ENCODE results near the gene MYCT1.
"Not testable (repeated sequence)": the region's sequence is repeated elsewhere in the genome, so short reads cannot be mapped to it uniquely, and the experiment has no call there.

MYCT1 gene

GRCh38 chr6:152697634-152698033 is at the start of gene MYCT1:
TSS of gene MYCT1 (plus strand) at chr6:152697897. CDS start at chr6:152697903, 6 bp downstream.
- in situ Hi-C loops (cut with MboI; ENCODE audit: low sequenced_read_pairs): no loop called here

- in situ Hi-C loops (cut with MboI; ENCODE audit: low sequenced_read_pairs): no loop called here
Observed at GRCh38 chr6:152648105-152648504, 49.6 kb upstream of the MYCT1 start.

- in situ Hi-C loops (cut with MboI; ENCODE audit: low sequenced_read_pairs): no loop called here
Observed at GRCh38 chr6:152651986-152652385, 45.7 kb upstream of the MYCT1 start.

- in situ Hi-C loops (cut with MboI; ENCODE audit: low sequenced_read_pairs): no loop called here
Observed at GRCh38 chr6:152661776-152662175, 35.9 kb upstream of the MYCT1 start.

- in situ Hi-C loops (cut with MboI; ENCODE audit: low sequenced_read_pairs): no loop called here
Observed at GRCh38 chr6:152669895-152670294, 27.8 kb upstream of the MYCT1 start.

GRCh38 chr6:152671171-152671570 is 26.5 kb upstream of the MYCT1 start:
- in situ Hi-C loops (cut with MboI; ENCODE audit: low sequenced_read_pairs): no loop called here

- in situ Hi-C loops (cut with MboI; ENCODE audit: low sequenced_read_pairs): no loop called here
Observed at GRCh38 chr6:152673236-152673635, 24.5 kb upstream of the MYCT1 start.

- in situ Hi-C loops (cut with MboI; ENCODE audit: low sequenced_read_pairs): no loop called here
Observed at GRCh38 chr6:152680151-152680550, 17.5 kb upstream of the MYCT1 start.

GRCh38 chr6:152680879-152681517 is 16.7 kb upstream of the MYCT1 start:
- in situ Hi-C loops (cut with MboI; ENCODE audit: low sequenced_read_pairs): no loop called here

GRCh38 chr6:152682141-152682540 is 15.6 kb upstream of the MYCT1 start:
- in situ Hi-C loops (cut with MboI; ENCODE audit: low sequenced_read_pairs): no loop called here

GRCh38 chr6:152682935-152683334 is 14.8 kb upstream of the MYCT1 start:
- in situ Hi-C loops (cut with MboI; ENCODE audit: low sequenced_read_pairs): not testable (repeated sequence)

GRCh38 chr6:152685819-152686218 is 11.9 kb upstream of the MYCT1 start:
- in situ Hi-C loops (cut with MboI; ENCODE audit: low sequenced_read_pairs): no loop called here

- in situ Hi-C loops (cut with MboI; ENCODE audit: low sequenced_read_pairs): no loop called here
Observed at GRCh38 chr6:152695372-152696045, 2.2 kb upstream of the MYCT1 start.

GRCh38 chr6:152696522-152696921 is 1.2 kb upstream of the MYCT1 start:
- in situ Hi-C loops (cut with MboI; ENCODE audit: low sequenced_read_pairs): no loop called here

GRCh38 chr6:152698692-152699091 is 995 bp downstream of the MYCT1 start:
- in situ Hi-C loops (cut with MboI; ENCODE audit: low sequenced_read_pairs): no loop called here

GRCh38 chr6:152700427-152700826 is 2.7 kb downstream of the MYCT1 start:
- in situ Hi-C loops (cut with MboI; ENCODE audit: low sequenced_read_pairs): no loop called here

- in situ Hi-C loops (cut with MboI; ENCODE audit: low sequenced_read_pairs): no loop called here
Observed at GRCh38 chr6:152701081-152701862, 3.6 kb downstream of the MYCT1 start.

GRCh38 chr6:152701863-152702401 is 4.2 kb downstream of the MYCT1 start:
- in situ Hi-C loops (cut with MboI; ENCODE audit: low sequenced_read_pairs): no loop called here

- in situ Hi-C loops (cut with MboI; ENCODE audit: low sequenced_read_pairs): not testable (repeated sequence)
Observed at GRCh38 chr6:152703750-152704149, 6.1 kb downstream of the MYCT1 start.

- in situ Hi-C loops (cut with MboI; ENCODE audit: low sequenced_read_pairs): no loop called here
Observed at GRCh38 chr6:152705327-152705726, 7.6 kb downstream of the MYCT1 start.

GRCh38 chr6:152716322-152716721 is 18.6 kb downstream of the MYCT1 start:
- in situ Hi-C loops (cut with MboI; ENCODE audit: low sequenced_read_pairs): no loop called here

- in situ Hi-C loops (cut with MboI; ENCODE audit: low sequenced_read_pairs): no loop called here
Observed at GRCh38 chr6:152720974-152721373, 23.3 kb downstream of the MYCT1 start.
